ENCODE results near the gene KERA.

Gene KERA

GRCh38 chr12:91007531-91008290 is 50.1 kb downstream of the KERA start:
- no peak for DNase-seq

- no peak for DNase-seq
Observed at GRCh38 chr12:91004872-91005271, 53.0 kb downstream of the KERA start, which contains the start of gene EPYC. Gene EPYC, minus strand, starts transcription at chr12:91004972. Its CDS starts 2,407 bp downstream, at chr12:91002565.

- no peak for DNase-seq
Observed at GRCh38 chr12:91003737-91004136, 54.1 kb downstream of the KERA start.

- DNase-seq: no peak
Observed at GRCh38 chr12:91001306-91001705, 56.5 kb downstream of the KERA start.
